HEK293T (cell line): ENCODE measurements around the gene CFAP210.

Experiments
- HDGF ChIP-seq: fragments of 450-650 bp; IDR thresholded peaks from 2 replicates; pipeline ENCODE4 v1.6.1; 2017; ENCODE audit warnings: antibody characterized with exemption, borderline replicate concordance
- L3MBTL2 ChIP-seq: fragments of 450-650 bp; conservative IDR thresholded peaks from 2 replicates; pipeline ENCODE4 v1.6.1; 2016; ENCODE audit warnings: mild to moderate bottlenecking

GRCh38 chr2:169676850-169677249, 17.4 kb downstream of the CFAP210 start:
- TF ChIP-seq L3MBTL2 = no peak
- no peak for TF ChIP-seq HDGF
